GM18502 (cell line): ENCODE results near the gene TEX13A.

ENCODE experiments used
- ATAC-seq: cut with Tn5 transposase; IDR thresholded peaks from one replicate; pipeline ENCODE4 v1.9.1; 2021; ENCODE audit warnings: mild to moderate bottlenecking; ENCODE audit not compliant: unreplicated experiment, poor library complexity

The TEX13A gene

DNA sequence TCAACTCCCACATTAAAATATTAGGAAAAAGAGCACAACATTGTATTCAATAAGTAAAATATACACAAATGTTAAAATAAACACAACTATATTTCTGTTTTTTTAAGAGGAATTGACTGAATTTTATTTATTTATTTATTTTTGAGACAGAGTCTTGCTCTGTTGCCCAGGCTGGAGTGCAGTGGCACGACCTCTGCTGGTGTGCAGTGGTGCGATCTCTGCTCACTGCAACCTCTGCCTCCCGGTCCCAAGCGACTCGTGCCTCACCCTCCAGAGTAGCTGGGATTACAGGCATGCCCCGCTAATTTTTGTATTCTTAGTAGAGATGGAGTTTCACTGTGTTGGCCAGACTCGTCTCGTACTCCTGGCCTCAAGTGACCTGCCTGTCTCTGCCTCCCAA, 31.4 kb downstream of the TEX13A start:
- no peak for ATAC-seq

DNA sequence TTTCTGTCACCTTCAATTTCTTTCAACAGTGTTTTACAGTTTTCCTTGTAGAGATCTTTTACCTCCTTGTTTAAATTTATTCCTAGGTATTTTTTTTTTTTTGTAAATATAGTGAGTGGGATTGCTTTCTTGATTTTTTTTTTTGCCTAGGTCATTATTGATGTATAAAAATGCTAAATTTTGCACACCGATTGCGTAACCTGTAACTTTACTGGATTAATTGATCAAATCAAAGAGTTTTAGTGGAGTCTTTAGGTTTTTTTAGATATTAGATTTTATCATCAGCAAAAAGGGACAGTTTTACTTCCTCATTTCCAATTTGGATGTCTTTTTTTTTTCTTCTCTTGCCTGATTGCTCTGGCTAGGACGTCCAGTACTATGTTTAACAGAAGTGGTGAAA, 40.9 kb downstream of the TEX13A start:
- ATAC-seq = no peak

DNA sequence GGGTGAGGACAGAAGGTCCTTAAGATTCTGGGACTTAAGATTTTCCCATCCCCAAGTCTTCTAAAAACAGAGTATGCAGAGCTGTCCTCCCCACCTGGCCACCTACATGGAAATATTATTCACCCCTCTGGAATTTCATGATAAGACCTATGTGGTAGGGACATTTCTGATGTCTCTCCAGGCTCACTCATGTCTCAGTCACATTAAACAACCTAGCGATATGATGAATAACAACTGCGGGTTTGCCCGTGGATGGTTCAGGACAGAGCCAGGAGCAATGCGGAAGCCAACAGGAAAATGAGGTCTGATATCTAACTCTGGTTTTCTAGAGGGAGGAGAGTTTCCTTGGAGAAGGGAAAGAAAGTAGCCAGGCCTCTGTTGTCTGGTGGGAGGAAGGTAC, 47.4 kb downstream of the TEX13A start:
- no peak for ATAC-seq
